Panc1 (cell line): ENCODE results near the gene ADK.

Experiments
- CTCF ChIP-seq: fragments of 450-650 bp; IDR thresholded peaks from 2 replicates; pipeline ENCODE4 v1.5.1; 2017; ENCODE audit warnings: mild to moderate bottlenecking
- POLR2AphosphoS5 ChIP-seq: IDR thresholded peaks from 2 replicates; pipeline ENCODE4 v1.6.1; 2012; ENCODE audit warnings: mild to moderate bottlenecking, low read depth, low read length, moderate library complexity
- REST ChIP-seq, 2 experiments: IDR thresholded peaks; 2 replicates each; pipeline ENCODE4 v1.6.1; 2011 to 2012; ENCODE audit warnings: low read depth in 2 of 2, control low read depth in 1 of 2, low read length in 1 of 2, mild to moderate bottlenecking in 1 of 2, moderate library complexity in 1 of 2; ENCODE audit not compliant: insufficient read depth in 1 of 2
- SIN3A ChIP-seq: IDR thresholded peaks from 2 replicates; pipeline ENCODE4 v1.6.1; 2012; ENCODE audit warnings: low read depth, mild to moderate bottlenecking, low read length, moderate library complexity, borderline replicate concordance; ENCODE audit not compliant: insufficient read depth
- TCF7L2 ChIP-seq: IDR thresholded peaks from 2 replicates; pipeline ENCODE4 v1.6.1; 2011; ENCODE audit warnings: mild to moderate bottlenecking, low read depth, low read length, inconsistent platforms

GRCh38 chr10:74117738-74118137 lies 33.3 kb upstream of the ADK start:
- TF ChIP-seq CTCF (no peak), POLR2AphosphoS5 (0 out of 2 replicates have a peak, but pooled peaks have one; percentile 12), REST (IDR thresholded peaks at IDR 0.05; ENCODE audit: insufficient read depth in 1 of 2, low read depth in 2 of 2, low read length in 1 of 2) (no peak), SIN3A (no peak), TCF7L2 (no peak)
